Lung (tissue), 12 donors: ENCODE measurements around the gene PMM1. TPM values are rescaled to one million over a fixed set of nuclear protein-coding genes. Genes with fewer than 3 reads are reported as not detected.
"Not testable (repeated sequence)": the region's sequence is repeated elsewhere in the genome, so short reads cannot be mapped to it uniquely, and the experiment has no call there.

ENCODE experiments used
- ATAC-seq: fragments of 200-7000 bp; cut with Tn5 transposase; one replicate; pipeline ENCODE4 v1.9.1; 2020; ENCODE audit warnings: moderate number of reproducible peaks; ENCODE audit not compliant: insufficient read depth, low FRiP score
- DNase-seq, 3 donors: peaks; one replicate each; pipeline ENCODE4 v3.0.0-alpha.2; 2013 to 2017
- H3K27ac ChIP-seq, 2 donors: one replicate each; pipeline ENCODE4 v1.5.1; 2013; ENCODE audit warnings: mild to moderate bottlenecking in 2 of 2, moderate library complexity in 2 of 2, control low read depth in 1 of 2, inconsistent platforms in 1 of 2, low read depth in 1 of 2, low read length in 1 of 2
- H3K27me3 ChIP-seq, 3 donors: one replicate each; pipeline ENCODE4 v1.5.1; 2013; ENCODE audit warnings: low read length in 2 of 3; ENCODE audit not compliant: control insufficient read depth in 3 of 3, insufficient read depth in 3 of 3
- H3K36me3 ChIP-seq, 4 donors: one replicate each; pipeline ENCODE4 v1.5.1; 2013; ENCODE audit warnings: low read length in 4 of 4, mild to moderate bottlenecking in 1 of 4, moderate library complexity in 1 of 4; ENCODE audit not compliant: control insufficient read depth in 4 of 4, insufficient read depth in 4 of 4
- H3K4me1 ChIP-seq, 5 donors: one replicate each; pipeline ENCODE4 v1.5.1; 2013; ENCODE audit warnings: low read length in 5 of 5, mild to moderate bottlenecking in 2 of 5, moderate library complexity in 1 of 5; ENCODE audit not compliant: control insufficient read depth in 5 of 5, insufficient read depth in 5 of 5
- H3K4me3 ChIP-seq: one replicate; pipeline ENCODE4 v1.5.1; 2013; ENCODE audit warnings: mild to moderate bottlenecking, control low read depth, moderate library complexity
- H3K9ac ChIP-seq, 2 donors: one replicate each; pipeline ENCODE4 v1.5.1; 2013; ENCODE audit warnings: low read length in 2 of 2, control low read depth in 1 of 2; ENCODE audit not compliant: insufficient read depth in 1 of 2
- H3K9me3 ChIP-seq, 4 donors: one replicate each; pipeline ENCODE4 v1.5.1; 2013; ENCODE audit warnings: low read length in 3 of 4, mild to moderate bottlenecking in 1 of 4, moderate library complexity in 1 of 4; ENCODE audit not compliant: control insufficient read depth in 4 of 4, insufficient read depth in 3 of 4
- CTCF ChIP-seq: IDR thresholded peaks from 2 replicates; pipeline ENCODE4 v1.5.1; 2012; ENCODE audit warnings: mild to moderate bottlenecking; ENCODE audit errors: control extremely low read depth, extremely low read depth
- WGBS, 2 donors: extraction: QIAGEN DNeasy Blood & Tissue Kit; methylation state at CpG; one replicate each; pipeline ENCODE4 v1.1.7; 2013; 5-methylcytosine and 5-hydroxymethylcytosine counted together
- polyA plus RNA-seq, 2 donors: library from polyadenylated mRNA; stranded (reverse); fragments of 200-250 nt; gene quantifications; one replicate each; pipeline ENCODE4 v1.2.1, GENCODE V29; 2013
- total RNA-seq, 2 donors: library from RNA; depleted of rRNA in 1 of 2; stranded (reverse); fragments of >200 nt in 1 of 2; gene quantifications; one replicate each; pipeline ENCODE4 v1.2.1, GENCODE V29; 2014 to 2021
- donor health status: control.
- donor health status: control.
- donor health status: Bipolar disorder and iron deficiency.
- donor health status: healthy.
- donor health status: DM: yes; HTN: yes; CAD: no.

Gene PMM1
- total and polyA plus RNA-seq, 4 donors = 23.0 to 62.2 (median 44.0) TPM

GRCh38 chr22:41636467-41636866, 46.8 kb upstream of the PMM1 start:
- ATAC-seq (no peak), DNase-seq (no peak)
- Histone ChIP-seq H3K9me3 (no peaks in the 10 kb centered on the region), H3K36me3 (peaks cover 25 to 57% (median 44%) of the 10 kb centered on the region in 4 donors), H3K27me3 (no peaks in the 10 kb centered on the region), H3K4me3 (no peak overlapping the region), H3K9ac (no peak overlapping the region), H3K27ac (peak overlapping the region in 1 of 2 donors; percentile 84), H3K4me1 (peaks cover 0 to 1% (median 0%) of the 10 kb centered on the region in 5 donors)
- TF ChIP-seq CTCF = no peak
- 78 to 85% methylated on average over 7 of the region's 7 CpGs for WGBS, 2 donors

- not testable (repeated sequence) for H3K9ac ChIP-seq, H3K27me3 ChIP-seq, DNase-seq, H3K9me3 ChIP-seq, H3K27ac ChIP-seq, ATAC-seq, H3K4me1 ChIP-seq, H3K4me3 ChIP-seq
- WGBS, 2 donors = 96 to 97% methylated on average over 8 of the region's 8 CpGs
- peaks cover 18 to 47% (median 40%) of the 10 kb centered on the region in 4 donors for H3K36me3 ChIP-seq
These were observed 45.0 kb upstream of the PMM1 start for GRCh38 chr22:41634610-41635009.

- H3K4me3 ChIP-seq, H3K4me1 ChIP-seq, H3K9ac ChIP-seq, H3K9me3 ChIP-seq, H3K27ac ChIP-seq, DNase-seq, ATAC-seq, H3K27me3 ChIP-seq: not testable (repeated sequence)
- WGBS, 2 donors = 97 to 99% methylated on average over 11 to 13 of the region's 23 CpGs
- peaks cover 14 to 47% (median 40%) of the 10 kb centered on the region in 4 donors for H3K36me3 ChIP-seq
These were observed 42.0 kb upstream of the PMM1 start for GRCh38 chr22:41631615-41632014.

- not testable (repeated sequence) for DNase-seq, H3K4me1 ChIP-seq
These were observed 41.5 kb upstream of the PMM1 start for GRCh38 chr22:41631115-41631514.

GRCh38 chr22:41625577-41625976, 35.9 kb upstream of the PMM1 start:
- DNase-seq (no peak), ATAC-seq (no peak)
- Histone ChIP-seq H3K4me1 (peaks cover 0 to 7% (median 1%) of the 10 kb centered on the region in 5 donors), H3K27ac (no peak overlapping the region), H3K9ac (no peak overlapping the region), H3K4me3 (no peak overlapping the region), H3K36me3 (peaks cover 9 to 53% (median 26%) of the 10 kb centered on the region in 4 donors), H3K9me3 (no peaks in the 10 kb centered on the region), H3K27me3 (no peaks in the 10 kb centered on the region)
- no peak for TF ChIP-seq CTCF
- 97% methylated on average over 7 of the region's 7 CpGs for WGBS, 2 donors

More at GRCh38 chr22:41631115-41631514, 41.5 kb upstream of the PMM1 start:
- peaks cover 14 to 46% (median 36%) of the 10 kb centered on the region in 4 donors for H3K36me3 ChIP-seq
- 96 to 97% methylated on average over 16 to 25 of the region's 28 CpGs for WGBS, 2 donors
- H3K9me3 ChIP-seq, H3K27me3 ChIP-seq, H3K4me3 ChIP-seq, H3K9ac ChIP-seq, H3K27ac ChIP-seq, ATAC-seq: not testable (repeated sequence)
